Prostate gland (tissue), 2 donors: ENCODE data around the gene LYRM4. TPM values are rescaled to one million over a fixed set of nuclear protein-coding genes. Genes with fewer than 3 reads are reported as not detected.

Source experiments
- DNase-seq: peaks from one replicate; pipeline ENCODE4 v3.0.0-alpha.2; 2019; ENCODE audit warnings: low spot score
- H3K27ac ChIP-seq, 2 donors: fragments of 200-600 bp; sonication (generic); 2 replicates each; pipeline ENCODE4 v1.5.1; 2017 to 2019
- H3K27me3 ChIP-seq: fragments of 200-600 bp; sonication (generic); replicated peaks from 2 replicates; pipeline ENCODE4 v1.5.1; 2019; ENCODE audit not compliant: insufficient read depth
- H3K36me3 ChIP-seq, 2 donors: fragments of 200-600 bp; sonication (generic); 1 replicate in 1 of 2; 2 replicates in 1 of 2; pipeline versions ENCODE4 v1.5.1 to v1.8.1; 2017 to 2019
- H3K4me1 ChIP-seq: fragments of 200-600 bp; sonication (generic); replicated peaks from 2 replicates; pipeline ENCODE4 v1.5.1; 2019
- H3K4me3 ChIP-seq, 2 donors: fragments of 200-600 bp; sonication (generic); 2 replicates each; pipeline ENCODE4 v1.5.1; 2017 to 2019
- H3K9me3 ChIP-seq: fragments of 200-600 bp; sonication (generic); 2 replicates; pipeline ENCODE4 v1.5.1; 2017
- CTCF ChIP-seq, 4 experiments: fragments of 200-600 bp in 2 of 4; fragments of 450-650 bp in 2 of 4; sonication (generic) in 2 of 4; IDR thresholded peaks; 1 replicate in 3 of 4; 2 replicates in 1 of 4; pipeline ENCODE4 v1.5.1; 2016 to 2019; ENCODE audit warnings: antibody characterized with exemption in 4 of 4, mild to moderate bottlenecking in 2 of 4, moderate library complexity in 2 of 4
- POLR2A ChIP-seq: fragments of 450-650 bp; IDR thresholded peaks from one replicate; pipeline ENCODE4 v1.6.1; 2016; ENCODE audit warnings: antibody characterized with exemption, mild to moderate bottlenecking
- POLR2AphosphoS5 ChIP-seq: sonication (generic); formaldehyde crosslinking; IDR thresholded peaks from one replicate; pipeline ENCODE4 v1.6.1; 2017; ENCODE audit warnings: antibody characterized with exemption
- WGBS: methylation state at CpG from one replicate; pipeline ENCODE4 v1.1.5; 2018; 5-methylcytosine and 5-hydroxymethylcytosine counted together
- intact Hi-C: fragments of 100-400 bp; cut with DNase I; formaldehyde crosslinking; loops from one replicate; pipeline ENCODE4 v1.14.2; 2022
- total RNA-seq, 2 donors: library from RNA; depleted of rRNA; stranded (reverse); fragments of >200 nt; gene quantifications; one replicate each; pipeline ENCODE4 v1.1.0, GENCODE V29; 2016

LYRM4 gene
- total RNA-seq, 2 donors from 2014 or later, result 21.4 to 23.7 TPM

- H3K27me3 ChIP-seq, result no peaks in the 10 kb centered on the region
- peak overlapping the region; percentile 84 to 88 for H3K4me3 ChIP-seq
- no peaks in the 10 kb centered on the region for H3K36me3 ChIP-seq
- intact Hi-C loops, result loop anchor here (2.0 kb wide), 1 partner anchor 55 kb away; no protein-coding TSS in a partner anchor
- TF ChIP-seq POLR2AphosphoS5 (no peak), CTCF (IDR thresholded peaks at IDR 0.05) (no peak), POLR2A (no peak)
- no peaks in the 10 kb centered on the region for H3K9me3 ChIP-seq
- DNase-seq, result peak; percentile 46
- H3K27ac ChIP-seq, result peak overlapping the region; percentile 94 to 95
- 2% methylated on average over 22 of the region's 22 CpGs for WGBS
- no peaks in the 10 kb centered on the region for H3K4me1 ChIP-seq
Observed at GRCh38 chr6:5260111-5260620, 584 bp downstream of the LYRM4 start.

- TF ChIP-seq POLR2AphosphoS5 (no peak), CTCF (IDR thresholded peaks at IDR 0.05) (no peak), POLR2A (no peak)
- H3K27ac ChIP-seq, result no peak overlapping the region
- DNase-seq, result no peak
- 79% methylated on average over 3 of the region's 3 CpGs for WGBS
- H3K9me3 ChIP-seq, result no peaks in the 10 kb centered on the region
- no peaks in the 10 kb centered on the region for H3K36me3 ChIP-seq
- no peaks in the 10 kb centered on the region for H3K4me1 ChIP-seq
- intact Hi-C loops, result no loop called here
- H3K4me3 ChIP-seq, result no peak overlapping the region
- H3K27me3 ChIP-seq, result no peaks in the 10 kb centered on the region
Observed at GRCh38 chr6:5259428-5259827, 1.3 kb downstream of the LYRM4 start.

- H3K36me3 ChIP-seq, result no peaks in the 10 kb centered on the region
- no peak for DNase-seq
- no peak overlapping the region for H3K4me3 ChIP-seq
- no peak overlapping the region for H3K27ac ChIP-seq
- no peaks in the 10 kb centered on the region for H3K4me1 ChIP-seq
- H3K27me3 ChIP-seq, result no peaks in the 10 kb centered on the region
- WGBS, result 98% methylated on average over 8 of the region's 8 CpGs
- intact Hi-C loops, result no loop called here
- H3K9me3 ChIP-seq, result no peaks in the 10 kb centered on the region
- TF ChIP-seq CTCF (IDR thresholded peaks at IDR 0.05), result no peak
- no peak for TF ChIP-seq POLR2AphosphoS5
- no peak for TF ChIP-seq POLR2A
Observed at GRCh38 chr6:5257400-5257799, 3.4 kb downstream of the LYRM4 start.

- Histone ChIP-seq H3K27ac (no peak overlapping the region), H3K36me3 (no peaks in the 10 kb centered on the region), H3K9me3 (no peaks in the 10 kb centered on the region), H3K4me3 (no peak overlapping the region), H3K27me3 (no peaks in the 10 kb centered on the region), H3K4me1 (no peaks in the 10 kb centered on the region)
- no peak for TF ChIP-seq POLR2AphosphoS5
- TF ChIP-seq CTCF (IDR thresholded peaks at IDR 0.05), result no peak
- no peak for TF ChIP-seq POLR2A
- 95% methylated on average over 3 of the region's 3 CpGs for WGBS
- intact Hi-C loops, result no loop called here
- DNase-seq, result no peak
Observed at GRCh38 chr6:5256952-5257351, 3.8 kb downstream of the LYRM4 start.

GRCh38 chr6:5250911-5251310 is 9.8 kb downstream of the LYRM4 start:
- no peak for TF ChIP-seq CTCF (IDR thresholded peaks at IDR 0.05)
- no peak for TF ChIP-seq POLR2A
- no peak for TF ChIP-seq POLR2AphosphoS5
- 71% methylated on average over 4 of the region's 4 CpGs for WGBS
- no peaks in the 10 kb centered on the region for H3K27me3 ChIP-seq
- H3K4me3 ChIP-seq, result no peak overlapping the region
- no peaks in the 10 kb centered on the region for H3K9me3 ChIP-seq
- no peak for DNase-seq
- H3K4me1 ChIP-seq, result no peaks in the 10 kb centered on the region
- no peak overlapping the region for H3K27ac ChIP-seq
- no peaks in the 10 kb centered on the region for H3K36me3 ChIP-seq
- intact Hi-C loops, result no loop called here
